WERI-Rb-1 (cell line): ENCODE results near the gene AKT2.
"Not testable (repeated sequence)": the region's sequence is repeated elsewhere in the genome, so short reads cannot be mapped to it uniquely, and the experiment has no call there.

Experiments
- DNase-seq: peaks from one replicate; pipeline ENCODE4 v3.0.0-alpha.2; 2020
- H3K27ac ChIP-seq: fragments of 250-450 bp; sonication (Bioruptor Pico); 2 replicates; pipeline ENCODE4 v1.5.1; 2020; ENCODE audit warnings: mild to moderate bottlenecking, moderate library complexity
- H3K27me3 ChIP-seq: fragments of 250-450 bp; sonication (Bioruptor Pico); 2 replicates; pipeline ENCODE4 v1.5.1; 2021; ENCODE audit warnings: mild to moderate bottlenecking, low read depth, moderate library complexity; ENCODE audit not compliant: insufficient read depth, severe bottlenecking
- H3K36me3 ChIP-seq: fragments of 250-450 bp; sonication (Bioruptor Pico); 2 replicates; pipeline ENCODE4 v1.5.1; 2020; ENCODE audit warnings: mild to moderate bottlenecking, moderate library complexity
- H3K4me3 ChIP-seq: 2 replicates; pipeline ENCODE4 v1.5.1; 2011; ENCODE audit warnings: low read depth, mild to moderate bottlenecking, control low read depth, low read length
- H3K9me3 ChIP-seq: fragments of 250-450 bp; sonication (Bioruptor Pico); 2 replicates; pipeline ENCODE4 v1.5.1; 2021; ENCODE audit warnings: mild to moderate bottlenecking, moderate library complexity; ENCODE audit not compliant: severe bottlenecking
- TF ChIP-seq, protein P1 (sequence below): IDR thresholded peaks from 2 replicates; pipeline ENCODE4 v1.5.1; 2011; ENCODE audit warnings: low read depth, mild to moderate bottlenecking, control low read depth, inconsistent platforms, low read length

The AKT2 gene

DNA sequence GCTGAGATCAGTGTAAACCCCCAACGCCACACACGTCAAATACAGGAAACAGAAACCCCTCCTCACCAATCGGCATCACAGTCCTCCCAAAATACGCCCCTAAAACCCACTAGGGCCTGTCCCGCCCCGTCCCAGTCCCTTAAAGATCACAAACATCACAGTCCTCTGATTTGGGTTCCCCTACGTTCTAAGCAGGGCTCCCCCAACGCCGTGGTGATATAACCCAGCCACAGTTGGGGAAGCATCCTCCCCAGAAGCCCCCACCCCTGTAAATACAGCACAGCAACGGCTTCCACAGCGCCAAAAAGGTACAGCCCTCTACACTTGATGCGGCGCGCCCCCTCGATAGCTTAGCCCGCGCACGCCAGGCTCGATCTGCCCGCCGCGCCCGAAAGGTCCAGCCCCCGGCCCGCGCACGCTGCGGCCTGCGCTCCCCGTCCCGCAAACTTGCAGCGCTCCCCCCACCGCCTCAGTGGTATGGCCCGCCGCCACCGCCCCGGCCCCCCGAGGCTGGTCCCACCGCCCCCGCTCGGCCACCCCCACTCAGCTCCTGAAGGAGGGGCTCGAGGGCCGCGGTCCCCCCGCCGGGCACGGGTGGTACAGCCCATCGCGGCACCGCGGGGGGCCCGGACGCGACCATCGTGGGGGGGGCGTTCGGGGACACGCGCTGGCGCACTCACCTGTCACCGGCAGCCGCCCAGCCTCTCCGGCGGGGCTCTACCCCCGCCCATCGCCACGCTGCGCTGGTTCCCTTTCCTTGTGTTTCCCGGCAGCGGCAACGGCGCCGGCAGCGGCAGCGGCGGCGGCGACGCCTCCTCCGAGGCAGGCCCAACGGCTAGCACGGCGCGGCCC lies at the start of gene AKT2:
TSS of gene AKT2 (minus strand) at position 845 of the 852 bp plus-strand sequence. CDS start 20,078 bp downstream, outside the sequence.
- TF ChIP-seq, protein P1, sequence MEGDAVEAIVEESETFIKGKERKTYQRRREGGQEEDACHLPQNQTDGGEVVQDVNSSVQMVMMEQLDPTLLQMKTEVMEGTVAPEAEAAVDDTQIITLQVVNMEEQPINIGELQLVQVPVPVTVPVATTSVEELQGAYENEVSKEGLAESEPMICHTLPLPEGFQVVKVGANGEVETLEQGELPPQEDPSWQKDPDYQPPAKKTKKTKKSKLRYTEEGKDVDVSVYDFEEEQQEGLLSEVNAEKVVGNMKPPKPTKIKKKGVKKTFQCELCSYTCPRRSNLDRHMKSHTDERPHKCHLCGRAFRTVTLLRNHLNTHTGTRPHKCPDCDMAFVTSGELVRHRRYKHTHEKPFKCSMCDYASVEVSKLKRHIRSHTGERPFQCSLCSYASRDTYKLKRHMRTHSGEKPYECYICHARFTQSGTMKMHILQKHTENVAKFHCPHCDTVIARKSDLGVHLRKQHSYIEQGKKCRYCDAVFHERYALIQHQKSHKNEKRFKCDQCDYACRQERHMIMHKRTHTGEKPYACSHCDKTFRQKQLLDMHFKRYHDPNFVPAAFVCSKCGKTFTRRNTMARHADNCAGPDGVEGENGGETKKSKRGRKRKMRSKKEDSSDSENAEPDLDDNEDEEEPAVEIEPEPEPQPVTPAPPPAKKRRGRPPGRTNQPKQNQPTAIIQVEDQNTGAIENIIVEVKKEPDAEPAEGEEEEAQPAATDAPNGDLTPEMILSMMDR: no peak
- Histone ChIP-seq H3K4me3 (peak within 1 kb of the TSS; percentile 82), H3K27me3 (no peaks in the 10 kb centered on the region), H3K27ac (peak within 1 kb of the TSS; percentile 98), H3K9me3 (no peaks in the 10 kb centered on the region), H3K36me3 (peaks cover 9% of the 10 kb centered on the region)
- DNase-seq: peak; percentile 83

DNA sequence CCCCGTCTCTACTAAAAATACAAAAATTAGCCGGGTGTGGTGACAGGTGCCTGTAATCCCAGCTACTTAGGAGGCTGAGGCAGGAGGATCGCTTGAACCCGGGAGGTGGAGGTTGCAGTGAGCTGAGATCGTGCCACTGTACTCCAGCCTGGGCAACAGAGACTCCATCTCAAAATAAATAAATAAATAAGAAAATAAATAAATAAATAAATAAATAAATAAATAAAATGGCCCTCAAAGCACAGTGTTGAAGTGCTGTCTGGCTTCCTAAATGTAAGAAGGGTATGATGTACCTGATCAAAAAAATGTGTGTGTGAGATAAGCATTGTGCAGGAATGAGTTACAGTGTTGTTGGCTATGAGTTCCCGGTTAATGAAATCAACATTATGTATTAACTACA lies 47.9 kb upstream of the AKT2 start:
- H3K27ac ChIP-seq, H3K4me3 ChIP-seq, H3K27me3 ChIP-seq, DNase-seq, H3K9me3 ChIP-seq: not testable (repeated sequence)
- H3K36me3 ChIP-seq: peaks cover 62% of the 10 kb centered on the region

DNA sequence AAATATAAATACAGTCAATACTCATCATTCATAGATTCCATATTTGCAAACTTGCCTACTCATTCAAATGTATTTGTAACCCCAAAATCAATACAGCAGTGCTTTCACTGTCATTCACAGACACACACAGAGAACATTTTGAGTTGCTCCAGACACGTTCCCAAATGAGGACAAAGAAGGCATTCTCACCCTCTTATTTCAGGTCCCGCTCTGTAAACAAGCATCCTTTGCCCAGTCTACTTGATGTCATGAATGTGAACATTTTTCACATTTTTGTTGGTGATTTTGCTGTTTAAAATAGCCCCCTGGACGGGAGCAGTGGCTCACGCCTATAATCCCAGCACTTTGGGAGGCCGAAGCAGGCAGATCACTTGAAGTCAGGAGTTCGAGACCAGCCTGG lies 47.5 kb upstream of the AKT2 start:
- no peaks in the 10 kb centered on the region for H3K27me3 ChIP-seq
- H3K9me3 ChIP-seq: no peaks in the 10 kb centered on the region
- no peak overlapping the region for H3K27ac ChIP-seq
- TF ChIP-seq, protein P1: no peak
- no peak overlapping the region for H3K4me3 ChIP-seq
- no peak for DNase-seq
- H3K36me3 ChIP-seq: peaks cover 67% of the 10 kb centered on the region

DNA sequence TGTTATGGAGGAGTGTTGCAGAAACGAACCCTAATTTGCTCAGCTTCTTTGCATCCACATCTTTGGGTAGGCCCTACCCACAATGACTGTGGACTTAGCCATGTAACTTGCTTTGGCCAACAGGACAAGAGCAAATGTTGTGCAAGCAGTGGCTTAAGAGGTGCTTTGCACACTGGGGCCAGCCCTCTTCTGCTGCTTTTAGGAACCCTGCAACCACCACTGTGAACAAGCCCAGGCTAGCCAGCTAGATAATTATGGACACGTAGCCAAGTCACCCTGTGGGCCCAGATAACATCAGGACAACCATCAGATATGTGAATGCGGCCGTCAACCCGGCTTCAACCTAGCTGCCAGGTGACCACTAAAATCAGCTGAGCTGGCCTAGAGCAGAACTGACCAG lies 45.9 kb upstream of the AKT2 start:
- Histone ChIP-seq H3K27me3 (no peaks in the 10 kb centered on the region), H3K36me3 (peaks cover 73% of the 10 kb centered on the region), H3K27ac (no peak overlapping the region), H3K9me3 (no peaks in the 10 kb centered on the region), H3K4me3 (no peak overlapping the region)
- DNase-seq: no peak
- TF ChIP-seq, protein P1: no peak

DNA sequence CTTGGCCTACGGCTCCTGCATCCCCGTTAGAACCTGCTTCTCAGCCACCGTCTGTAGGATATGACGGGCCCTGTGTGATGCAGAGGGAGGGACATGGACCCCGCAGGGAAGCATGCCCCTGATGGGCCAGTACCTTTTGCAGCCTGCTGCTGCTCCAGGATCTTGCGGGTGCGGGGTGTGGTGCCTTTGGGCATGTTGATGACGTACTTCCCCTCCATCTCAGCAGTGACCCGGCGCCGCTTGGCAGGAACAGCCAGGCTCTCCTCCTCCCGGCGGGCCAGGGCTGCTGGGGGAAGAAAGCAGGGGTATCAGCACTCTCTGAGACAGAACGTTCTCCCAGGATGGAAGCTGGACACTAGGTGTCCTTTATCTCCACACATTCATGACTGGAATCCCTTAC lies 41.1 kb upstream of the AKT2 start:
- no peak overlapping the region for H3K4me3 ChIP-seq
- no peaks in the 10 kb centered on the region for H3K9me3 ChIP-seq
- TF ChIP-seq, protein P1: no peak
- DNase-seq: no peak
- peaks cover 74% of the 10 kb centered on the region for H3K36me3 ChIP-seq
- no peak overlapping the region for H3K27ac ChIP-seq
- H3K27me3 ChIP-seq: no peaks in the 10 kb centered on the region

DNA sequence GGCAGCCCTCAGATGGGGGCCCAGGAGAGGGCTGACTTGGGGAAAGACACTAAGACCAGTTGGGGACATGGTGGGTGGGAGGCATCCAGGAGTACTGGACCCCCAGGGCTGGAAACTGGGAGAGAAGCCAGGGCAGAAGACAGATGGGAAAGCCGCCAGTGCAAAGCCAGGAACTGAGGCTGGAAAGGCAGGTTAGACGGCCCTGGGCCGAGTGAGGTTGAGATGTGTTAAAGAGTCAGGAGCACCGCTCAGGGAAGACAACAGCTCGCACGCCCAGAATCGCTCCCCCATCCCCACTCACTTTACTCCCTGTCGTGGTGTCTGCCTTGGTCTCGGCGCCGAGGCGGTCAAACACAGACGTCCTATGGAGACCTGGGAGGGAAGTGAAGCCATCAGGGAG lies 38.6 kb upstream of the AKT2 start:
- no peak overlapping the region for H3K4me3 ChIP-seq
- TF ChIP-seq, protein P1: no peak
- no peak for DNase-seq
- H3K27ac ChIP-seq: no peak overlapping the region
- peaks cover 71% of the 10 kb centered on the region for H3K36me3 ChIP-seq
- no peaks in the 10 kb centered on the region for H3K9me3 ChIP-seq
- H3K27me3 ChIP-seq: no peaks in the 10 kb centered on the region
